CD4-positive, CD25-positive, alpha-beta regulatory T cell (primary cell): ENCODE data around the gene CTDSP1. TPM values are rescaled to one million over a fixed set of nuclear protein-coding genes. Genes with fewer than 3 reads are reported as not detected.
A peak's percentile ranks its signal among the peaks of the same experiment; 100 is the strongest.

Experiments
- ATAC-seq, 2 donors: fragments of 150-1000 bp; cut with Tn5 transposase; one replicate each; pipeline ENCODE4 v1.10.0; 2021; ENCODE audit warnings: low read depth in 2 of 2, moderate number of reproducible peaks in 2 of 2, moderate library complexity in 1 of 2
- DNase-seq, 3 donors: peaks; one replicate each; pipeline versions ENCODE4 v3.0.0 to v3.0.0-alpha.2; 2012 to 2022; ENCODE audit warnings: mixed read lengths in 1 of 3
- H3K27ac ChIP-seq: one replicate; pipeline ENCODE4 v1.7.0; 2013; ENCODE audit warnings: mild to moderate bottlenecking, low read length; ENCODE audit not compliant: insufficient read depth, poor library complexity, severe bottlenecking
- H3K27me3 ChIP-seq: one replicate; pipeline ENCODE4 v1.7.0; 2013; ENCODE audit warnings: low read length; ENCODE audit not compliant: control insufficient read depth, insufficient read depth
- H3K36me3 ChIP-seq: one replicate; pipeline ENCODE4 v1.7.0; 2013; ENCODE audit warnings: mild to moderate bottlenecking, low read length, moderate library complexity; ENCODE audit not compliant: control insufficient read depth, insufficient read depth
- H3K4me1 ChIP-seq: 2 replicates; pipeline ENCODE4 v1.7.0; 2013; ENCODE audit warnings: mild to moderate bottlenecking, low read length; ENCODE audit not compliant: insufficient read depth, control insufficient read depth, poor library complexity, severe bottlenecking
- H3K4me3 ChIP-seq: one replicate; pipeline ENCODE4 v1.7.0; 2013; ENCODE audit warnings: low read depth, mild to moderate bottlenecking, low read length, moderate library complexity
- H3K9me3 ChIP-seq, 2 experiments: 1 replicate in 1 of 2; 2 replicates in 1 of 2; pipeline ENCODE4 v1.7.0; 2013; ENCODE audit warnings: low read length in 2 of 2, mild to moderate bottlenecking in 1 of 2, moderate library complexity in 1 of 2; ENCODE audit not compliant: control insufficient read depth in 2 of 2
- H3K27ac Mint-ChIP-seq, 3 donors: one replicate each; pipeline ENCODE4 v1.8.0; 2020 to 2022; ENCODE audit warnings: mild to moderate bottlenecking in 3 of 3, mixed read lengths in 3 of 3, moderate library complexity in 2 of 3
- H3K27me3 Mint-ChIP-seq: one replicate; pipeline ENCODE4 v1.8.0; 2022; ENCODE audit warnings: mild to moderate bottlenecking, mixed read lengths
- H3K36me3 Mint-ChIP-seq: one replicate; pipeline ENCODE4 v1.8.0; 2020; ENCODE audit warnings: mixed read lengths
- H3K4me1 Mint-ChIP-seq, 4 donors: one replicate each; pipeline ENCODE4 v1.8.0; 2020 to 2022; ENCODE audit warnings: mixed read lengths in 4 of 4, mild to moderate bottlenecking in 1 of 4
- H3K4me3 Mint-ChIP-seq, 4 donors: one replicate each; pipeline ENCODE4 v1.8.0; 2020 to 2022; ENCODE audit warnings: mild to moderate bottlenecking in 4 of 4, mixed read lengths in 4 of 4, moderate library complexity in 3 of 4
- H3K9me3 Mint-ChIP-seq, 7 donors: one replicate each; pipeline ENCODE4 v1.8.0; 2020 to 2022; ENCODE audit warnings: mixed read lengths in 7 of 7, mild to moderate bottlenecking in 3 of 7, moderate library complexity in 2 of 7
- polyA plus RNA-seq, 4 donors: library from polyadenylated mRNA; unstranded; fragments of 300-500 nt; fragmentation: Illumina TruSeq; gene quantifications; one replicate each; pipeline ENCODE4 v1.2.3, GENCODE V29; 2021
- total RNA-seq: library from RNA; stranded (reverse); gene quantifications from one replicate; pipeline ENCODE4 v1.2.3, GENCODE V29; 2022

The CTDSP1 gene
- total and polyA plus RNA-seq, 5 donors from 2014 or later = 18.8 to 146 (median 27.4) TPM

- H3K4me1 Mint-ChIP-seq = peaks cover 0 to 26% (median 9%) of the 10 kb centered on the region in 4 donors
- no peaks in the 10 kb centered on the region for H3K36me3 Mint-ChIP-seq
- Histone ChIP-seq H3K27me3 (no peaks in the 10 kb centered on the region), H3K9me3 (no peaks in the 10 kb centered on the region), H3K4me3 (no peak overlapping the region), H3K4me1 (peaks cover 10% of the 10 kb centered on the region), H3K36me3 (no peaks in the 10 kb centered on the region), H3K27ac (no peak overlapping the region)
- H3K9me3 Mint-ChIP-seq = no peaks in the 10 kb centered on the region
- H3K27ac Mint-ChIP-seq = peak overlapping the region in 1 of 3 donors; percentile 77
- no peak for ATAC-seq
- no peak overlapping the region for H3K4me3 Mint-ChIP-seq
- DNase-seq = no peak
- no peaks in the 10 kb centered on the region for H3K27me3 Mint-ChIP-seq
Observed at GRCh38 chr2:218371983-218372350, 27.7 kb upstream of the CTDSP1 start.

DNA sequence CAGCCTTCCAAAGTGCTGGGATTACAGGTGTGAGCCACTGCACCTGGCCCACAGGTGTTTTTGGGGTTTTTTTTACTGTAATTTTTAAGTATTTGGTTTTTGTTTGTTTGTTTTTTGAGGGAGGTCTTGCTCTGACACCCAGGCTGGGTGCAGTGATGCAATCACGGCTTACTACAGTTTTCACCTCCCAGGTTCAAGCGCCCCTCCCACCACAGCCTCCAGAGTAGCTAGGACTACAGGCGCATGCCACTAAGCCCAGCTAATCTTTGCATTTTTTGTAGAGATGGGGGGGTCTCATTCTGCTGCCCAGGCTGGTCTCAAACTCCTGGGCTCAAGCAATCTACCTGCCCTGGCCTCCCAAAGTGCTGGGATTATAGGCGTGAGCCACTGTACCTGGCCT lies 24.9 kb upstream of the CTDSP1 start:
- Mint-ChIP-seq H3K27me3 (peaks cover 13% of the 10 kb centered on the region), H3K27ac (no peak overlapping the region), H3K4me3 (no peak overlapping the region), H3K4me1 (peaks cover 0 to 9% (median 7%) of the 10 kb centered on the region in 4 donors), H3K36me3 (no peaks in the 10 kb centered on the region), H3K9me3 (peaks cover 0 to 1% (median 0%) of the 10 kb centered on the region in 7 donors)
- Histone ChIP-seq H3K27me3 (no peaks in the 10 kb centered on the region), H3K36me3 (no peaks in the 10 kb centered on the region), H3K9me3 (no peaks in the 10 kb centered on the region), H3K4me1 (no peaks in the 10 kb centered on the region), H3K4me3 (no peak overlapping the region), H3K27ac (no peak overlapping the region)
- DNase-seq = no peak
- no peak for ATAC-seq

- H3K4me3 Mint-ChIP-seq = no peak overlapping the region
- Histone ChIP-seq H3K27ac (no peak overlapping the region), H3K27me3 (no peaks in the 10 kb centered on the region), H3K4me3 (no peak overlapping the region), H3K9me3 (no peaks in the 10 kb centered on the region), H3K36me3 (no peaks in the 10 kb centered on the region), H3K4me1 (no peaks in the 10 kb centered on the region)
- no peaks in the 10 kb centered on the region for H3K36me3 Mint-ChIP-seq
- DNase-seq (no peak), ATAC-seq (no peak)
- H3K4me1 Mint-ChIP-seq = peaks cover 0 to 5% (median 4%) of the 10 kb centered on the region in 4 donors
- peaks cover 13% of the 10 kb centered on the region for H3K27me3 Mint-ChIP-seq
- peaks cover 0 to 1% (median 0%) of the 10 kb centered on the region in 7 donors for H3K9me3 Mint-ChIP-seq
- no peak overlapping the region for H3K27ac Mint-ChIP-seq
Observed at GRCh38 chr2:218375212-218375611, 24.5 kb upstream of the CTDSP1 start.

DNA sequence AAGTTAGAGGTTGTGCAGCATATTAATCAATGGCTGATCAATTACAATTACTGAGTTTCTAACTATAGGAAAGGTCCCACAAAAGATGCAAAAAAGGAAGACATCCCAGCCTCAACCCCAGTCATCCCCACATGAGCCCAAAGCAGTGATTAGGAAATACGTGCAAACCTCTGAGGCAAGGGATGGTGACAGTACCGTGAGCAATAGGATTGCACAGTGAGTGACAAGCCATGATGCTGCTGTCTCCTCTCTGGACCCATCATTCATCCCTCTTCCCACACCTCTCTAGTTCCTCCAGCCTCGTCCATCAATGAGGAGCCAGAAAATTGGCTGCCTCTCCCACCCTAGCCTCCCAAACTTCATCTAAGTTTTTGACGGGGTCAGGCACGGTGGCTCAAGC lies 21.6 kb upstream of the CTDSP1 start:
- Histone ChIP-seq H3K9me3 (no peaks in the 10 kb centered on the region), H3K4me1 (no peaks in the 10 kb centered on the region), H3K36me3 (no peaks in the 10 kb centered on the region), H3K4me3 (no peak overlapping the region), H3K27me3 (no peaks in the 10 kb centered on the region), H3K27ac (no peak overlapping the region)
- Mint-ChIP-seq H3K9me3 (peaks cover 0 to 1% (median 0%) of the 10 kb centered on the region in 7 donors), H3K27me3 (peaks cover 15% of the 10 kb centered on the region), H3K27ac (no peak overlapping the region), H3K4me3 (no peak overlapping the region), H3K4me1 (peaks cover 0 to 5% (median 3%) of the 10 kb centered on the region in 4 donors), H3K36me3 (no peaks in the 10 kb centered on the region)
- DNase-seq (no peak), ATAC-seq (no peak)

GRCh38 chr2:218381916-218382366 lies 17.7 kb upstream of the CTDSP1 start, which contains the start of gene SLC11A1:
SLC11A1 (plus strand) TSS chr2:218382273; CDS start chr2:218382369, 96 bp downstream.
- Mint-ChIP-seq H3K36me3 (no peaks in the 10 kb centered on the region), H3K4me3 (no peak within 1 kb of the TSS), H3K27ac (peak within 1 kb of the TSS in 2 of 3 donors; percentile 11 to 60), H3K9me3 (peaks cover 0 to 1% (median 0%) of the 10 kb centered on the region in 7 donors), H3K4me1 (peaks cover 0 to 5% (median 3%) of the 10 kb centered on the region in 4 donors), H3K27me3 (peaks cover 18% of the 10 kb centered on the region)
- H3K27ac ChIP-seq = no peak within 1 kb of the TSS
- ATAC-seq (no peak), DNase-seq (no peak)
- no peak within 1 kb of the TSS for H3K4me3 ChIP-seq
- no peaks in the 10 kb centered on the region for H3K27me3 ChIP-seq
- no peaks in the 10 kb centered on the region for H3K36me3 ChIP-seq
- H3K4me1 ChIP-seq = no peaks in the 10 kb centered on the region
- no peaks in the 10 kb centered on the region for H3K9me3 ChIP-seq

GRCh38 chr2:218382785-218383184 lies 16.9 kb upstream of the CTDSP1 start:
- Histone ChIP-seq H3K27ac (no peak overlapping the region), H3K9me3 (no peaks in the 10 kb centered on the region)
- no peak overlapping the region for H3K4me3 Mint-ChIP-seq

DNA sequence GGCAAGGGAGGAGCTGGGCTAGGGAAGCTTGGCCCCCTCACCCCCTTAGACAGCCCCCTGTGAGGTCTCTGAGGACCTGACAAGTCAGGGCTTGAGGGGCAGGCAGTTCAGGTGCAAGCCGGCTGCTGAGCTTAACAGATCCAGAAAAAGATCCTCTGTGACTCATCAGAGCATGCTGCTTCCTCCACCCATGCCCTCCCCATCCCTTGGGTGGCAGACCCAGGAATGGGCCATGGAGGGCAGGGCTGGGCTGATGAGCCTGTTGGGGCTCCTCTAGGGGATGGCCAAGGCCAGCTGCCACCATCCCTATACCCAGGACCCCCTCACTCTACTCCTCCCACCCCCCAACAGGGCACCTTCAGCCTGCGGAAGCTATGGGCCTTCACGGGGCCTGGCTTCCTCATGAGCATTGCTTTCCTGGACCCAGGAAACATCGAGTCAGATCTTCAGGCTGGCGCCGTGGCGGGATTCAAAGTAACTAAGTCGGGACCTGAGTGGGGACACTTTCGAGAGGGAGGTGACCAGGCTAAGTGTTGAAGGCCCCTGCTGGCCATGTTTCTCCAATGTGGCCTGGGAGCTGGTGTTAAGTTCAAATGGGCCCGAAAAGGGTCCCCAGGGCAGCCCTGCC lies 15.7 kb upstream of the CTDSP1 start:
- Histone ChIP-seq H3K4me3 (no peak overlapping the region), H3K27ac (no peak overlapping the region), H3K36me3 (no peaks in the 10 kb centered on the region), H3K27me3 (no peaks in the 10 kb centered on the region), H3K9me3 (no peaks in the 10 kb centered on the region), H3K4me1 (peaks cover 4% of the 10 kb centered on the region)
- Mint-ChIP-seq H3K4me1 (peaks cover 0 to 7% (median 2%) of the 10 kb centered on the region in 4 donors), H3K36me3 (no peaks in the 10 kb centered on the region), H3K27me3 (peaks cover 13% of the 10 kb centered on the region), H3K9me3 (no peaks in the 10 kb centered on the region), H3K27ac (no peak overlapping the region), H3K4me3 (no peak overlapping the region)
- ATAC-seq (peak in 1 of 2 donors; percentile 8), DNase-seq (no peak)

More at GRCh38 chr2:218382785-218383184, 16.9 kb upstream of the CTDSP1 start:
- H3K4me1 ChIP-seq = peaks cover 3% of the 10 kb centered on the region
- Mint-ChIP-seq H3K27ac (peak overlapping the region in 1 of 3 donors; percentile 11), H3K9me3 (peaks cover 0 to 1% (median 0%) of the 10 kb centered on the region in 7 donors), H3K4me1 (peaks cover 0 to 8% (median 6%) of the 10 kb centered on the region in 4 donors), H3K36me3 (no peaks in the 10 kb centered on the region), H3K27me3 (peaks cover 24% of the 10 kb centered on the region)
- no peak overlapping the region for H3K4me3 ChIP-seq
- no peaks in the 10 kb centered on the region for H3K36me3 ChIP-seq
- no peaks in the 10 kb centered on the region for H3K27me3 ChIP-seq
- DNase-seq (no peak), ATAC-seq (no peak)

- H3K27me3 Mint-ChIP-seq = peaks cover 13% of the 10 kb centered on the region
- no peaks in the 10 kb centered on the region for H3K9me3 Mint-ChIP-seq
- no peak overlapping the region for H3K4me3 ChIP-seq
- H3K27ac Mint-ChIP-seq = no peak overlapping the region
- no peak overlapping the region for H3K27ac ChIP-seq
- H3K4me1 Mint-ChIP-seq = peaks cover 0 to 7% (median 2%) of the 10 kb centered on the region in 4 donors
- DNase-seq (no peak), ATAC-seq (no peak)
- H3K4me3 Mint-ChIP-seq = no peak overlapping the region
- H3K27me3 ChIP-seq = no peaks in the 10 kb centered on the region
- H3K36me3 ChIP-seq = no peaks in the 10 kb centered on the region
- H3K4me1 ChIP-seq = peaks cover 4% of the 10 kb centered on the region
- H3K9me3 ChIP-seq = no peaks in the 10 kb centered on the region
- H3K36me3 Mint-ChIP-seq = no peaks in the 10 kb centered on the region
Observed at GRCh38 chr2:218384975-218385374, 14.7 kb upstream of the CTDSP1 start.
